Renal pelvis (tissue), 4 donors: ENCODE results near the gene ADARB2. TPM values are rescaled to one million over a fixed set of nuclear protein-coding genes. Genes with fewer than 3 reads are reported as not detected.

Experiments
- DNase-seq: peaks from one replicate; pipeline ENCODE4 v3.0.0-alpha.2; 2013
- polyA plus RNA-seq, 3 donors: library from polyadenylated mRNA; unstranded; fragments of 120-200 nt; gene quantifications; one replicate each; pipeline ENCODE4 v1.2.1, GENCODE V29; 2013; ENCODE audit not compliant: insufficient read length in 3 of 3

ADARB2 gene
- polyA plus RNA-seq, 3 donors: 0.62 to 3.0 (median 1.1) TPM

- DNase-seq: no peak
Measured at GRCh38 chr10:1411451-1411850, 325.9 kb downstream of the ADARB2 start.

- DNase-seq: no peak
Measured at GRCh38 chr10:1410469-1411395, 326.6 kb downstream of the ADARB2 start.

GRCh38 chr10:1410032-1410431 lies 327.3 kb downstream of the ADARB2 start:
- DNase-seq: no peak

GRCh38 chr10:1409392-1409791 lies 327.9 kb downstream of the ADARB2 start:
- no peak for DNase-seq

- DNase-seq: no peak
Measured at GRCh38 chr10:1408651-1409367, 328.5 kb downstream of the ADARB2 start.

- DNase-seq: no peak
Measured at GRCh38 chr10:1406967-1407945, 330.1 kb downstream of the ADARB2 start.

DNA sequence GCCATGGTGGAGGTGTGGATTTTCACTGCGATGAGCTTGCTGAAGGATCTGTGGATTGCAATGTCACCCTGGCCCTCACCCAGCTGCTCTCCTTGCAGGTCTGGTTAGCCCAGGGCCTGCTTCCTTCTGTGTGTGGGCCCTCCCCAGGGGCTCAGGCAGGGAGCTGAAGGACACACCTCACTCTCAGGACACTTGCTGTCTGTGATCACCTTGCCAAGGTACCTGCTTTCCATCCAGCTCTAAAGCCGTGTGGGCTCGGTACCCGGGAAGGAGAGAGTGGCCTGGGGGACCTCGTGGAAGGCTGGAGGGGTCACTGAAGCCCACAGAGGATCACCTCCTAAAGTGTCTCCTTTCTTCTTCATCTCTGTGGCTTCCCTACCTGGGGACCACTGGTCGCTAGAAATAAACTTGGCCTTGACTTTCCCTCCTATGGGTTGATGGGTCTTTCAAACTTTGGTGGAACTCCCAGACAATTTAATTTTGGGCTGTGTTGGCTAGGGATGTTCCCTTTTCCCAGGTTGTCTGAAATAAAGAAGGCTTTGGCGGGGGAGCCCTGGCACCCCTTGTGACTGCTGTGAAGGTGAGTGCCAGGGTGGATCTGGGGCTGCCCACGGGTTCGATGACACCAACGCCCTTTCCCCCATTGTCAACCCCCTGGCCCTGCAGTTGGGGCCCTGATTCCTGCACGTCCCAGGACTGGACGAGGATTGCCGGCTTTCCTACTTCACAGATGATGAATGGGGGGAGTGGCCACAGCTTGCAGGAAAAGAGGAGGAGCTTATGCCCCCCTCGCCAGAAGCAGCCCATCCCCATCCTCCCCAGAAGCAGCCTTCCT lies 331.0 kb downstream of the ADARB2 start:
- DNase-seq: no peak

- no peak for DNase-seq
Measured at GRCh38 chr10:1404323-1405260, 332.7 kb downstream of the ADARB2 start.

DNA sequence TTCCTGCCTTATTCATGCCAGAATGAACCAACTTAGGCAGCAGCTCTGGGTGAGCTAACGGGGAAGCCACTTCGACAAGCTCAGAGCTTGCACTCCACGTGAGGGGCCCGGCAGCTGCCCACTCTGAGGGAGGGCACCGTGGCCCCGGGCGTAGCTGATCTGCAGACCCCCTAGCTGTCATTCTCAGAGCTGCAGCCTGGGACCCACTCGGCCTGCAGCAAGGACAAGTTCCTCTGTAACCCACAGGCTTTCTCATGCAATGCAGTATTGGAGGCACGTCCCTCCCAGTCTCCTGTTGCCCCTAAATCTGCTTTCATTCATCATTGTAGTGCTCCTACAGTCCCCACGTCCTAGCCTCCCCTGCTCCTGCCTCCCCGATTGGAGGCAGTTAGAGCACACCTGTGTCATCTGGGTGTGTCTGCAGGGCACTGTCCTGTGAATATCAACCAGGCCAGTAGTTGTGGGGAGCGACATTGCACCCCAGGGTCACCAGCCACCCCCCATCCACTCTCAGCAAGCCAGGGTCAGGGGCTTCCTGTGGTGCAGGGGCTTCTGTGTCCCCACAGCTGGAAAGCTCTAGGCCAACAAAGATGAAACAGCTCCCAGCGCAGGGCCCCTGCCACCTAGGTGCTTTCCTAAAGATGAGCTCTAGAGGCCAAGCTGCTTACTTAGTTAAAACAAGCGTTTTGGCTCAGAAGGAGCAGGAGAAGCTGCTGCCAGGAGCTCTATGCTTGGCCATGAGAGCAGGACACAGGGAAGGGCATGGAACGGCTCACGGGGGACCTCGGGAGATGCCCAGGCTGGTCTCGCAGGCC lies 333.6 kb downstream of the ADARB2 start:
- DNase-seq: no peak

DNA sequence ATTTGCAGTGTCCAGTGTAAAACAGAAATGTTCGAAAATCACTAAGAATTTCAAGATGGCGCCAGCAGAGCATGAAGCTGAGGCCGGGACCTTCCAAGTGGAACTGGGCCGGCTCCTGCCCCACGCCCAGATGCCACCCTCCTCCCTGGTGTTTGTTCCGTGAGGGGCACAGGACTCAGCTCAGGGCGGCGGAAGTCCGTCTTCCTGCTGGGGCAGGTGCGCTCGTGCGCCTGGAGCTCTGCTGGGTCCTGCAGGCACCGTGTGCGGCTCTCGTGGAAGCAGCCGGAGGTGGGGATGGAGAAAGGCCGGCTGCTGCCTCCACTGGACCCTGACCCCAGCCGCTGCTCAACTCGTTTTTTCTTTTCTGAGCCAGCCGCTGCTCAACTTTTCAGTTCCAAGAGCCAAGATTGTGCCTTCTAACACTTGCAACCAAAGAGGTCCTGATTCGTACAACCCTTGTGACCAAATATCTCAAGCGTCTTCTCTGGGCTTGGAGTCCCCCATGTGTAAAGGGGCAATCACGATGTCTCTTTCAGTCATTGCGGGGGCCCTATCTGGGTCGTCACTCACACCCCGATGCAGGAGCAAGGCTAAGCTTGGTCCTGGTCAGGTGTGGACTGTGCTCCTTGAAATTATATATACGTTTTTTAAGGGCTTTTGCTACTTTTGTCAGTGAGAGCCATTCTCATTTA lies 334.4 kb downstream of the ADARB2 start:
- DNase-seq: no peak

- no peak for DNase-seq
Measured at GRCh38 chr10:1402016-1402770, 335.1 kb downstream of the ADARB2 start.

GRCh38 chr10:1401071-1401965 lies 336.0 kb downstream of the ADARB2 start:
- no peak for DNase-seq

- DNase-seq: no peak
Measured at GRCh38 chr10:1400101-1401070, 336.9 kb downstream of the ADARB2 start.

DNA sequence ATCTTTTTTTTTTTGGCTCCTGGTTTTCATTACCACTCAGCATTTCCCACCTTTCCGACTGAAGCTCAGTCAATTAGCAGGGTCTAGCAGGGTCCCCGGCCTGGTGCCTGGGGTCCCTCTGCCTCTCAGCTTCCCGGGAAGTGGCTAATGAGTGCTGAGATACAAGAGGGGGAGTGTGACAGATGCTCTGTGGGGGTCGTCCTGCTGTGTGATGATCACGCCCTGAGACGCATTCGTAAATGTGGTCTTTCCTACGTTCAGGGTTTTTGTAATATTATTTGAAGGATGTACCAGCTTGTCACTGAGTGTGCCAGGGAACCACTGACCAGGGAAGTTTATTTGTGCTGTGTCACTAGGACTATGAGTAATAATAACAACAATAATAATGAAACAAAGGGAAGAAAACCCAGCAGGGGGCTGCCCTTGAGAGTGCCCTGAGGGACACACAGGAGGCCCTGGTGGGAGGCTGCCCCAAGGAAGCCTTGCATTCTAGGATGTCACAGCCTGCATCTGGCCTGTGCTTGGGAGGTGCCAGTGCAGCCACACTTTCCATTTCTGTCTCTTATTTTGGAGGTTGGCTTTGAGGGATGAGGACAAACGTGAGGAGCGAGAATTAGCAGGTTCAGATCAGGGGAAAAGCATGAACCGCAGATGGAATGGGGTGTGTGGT lies 337.8 kb downstream of the ADARB2 start:
- no peak for DNase-seq
